Mucosa of gallbladder (tissue), 1 donor: ENCODE measurements around the gene PCSK9. TPM values are rescaled to one million over a fixed set of nuclear protein-coding genes. Genes with fewer than 3 reads are reported as not detected.
A peak's percentile ranks its signal among the peaks of the same experiment; 100 is the strongest.

Experiments used
- DNase-seq: peaks from one replicate; pipeline ENCODE4 v3.0.0-alpha.2; 2020; ENCODE audit warnings: low spot score
- total RNA-seq: library from RNA; stranded (reverse); gene quantifications from one replicate; pipeline ENCODE4 v1.2.1, GENCODE V29; 2021
- donor health status: DM: no; HTN: no; CAD: no.

The PCSK9 gene
- total RNA-seq: 10.2 TPM

DNA sequence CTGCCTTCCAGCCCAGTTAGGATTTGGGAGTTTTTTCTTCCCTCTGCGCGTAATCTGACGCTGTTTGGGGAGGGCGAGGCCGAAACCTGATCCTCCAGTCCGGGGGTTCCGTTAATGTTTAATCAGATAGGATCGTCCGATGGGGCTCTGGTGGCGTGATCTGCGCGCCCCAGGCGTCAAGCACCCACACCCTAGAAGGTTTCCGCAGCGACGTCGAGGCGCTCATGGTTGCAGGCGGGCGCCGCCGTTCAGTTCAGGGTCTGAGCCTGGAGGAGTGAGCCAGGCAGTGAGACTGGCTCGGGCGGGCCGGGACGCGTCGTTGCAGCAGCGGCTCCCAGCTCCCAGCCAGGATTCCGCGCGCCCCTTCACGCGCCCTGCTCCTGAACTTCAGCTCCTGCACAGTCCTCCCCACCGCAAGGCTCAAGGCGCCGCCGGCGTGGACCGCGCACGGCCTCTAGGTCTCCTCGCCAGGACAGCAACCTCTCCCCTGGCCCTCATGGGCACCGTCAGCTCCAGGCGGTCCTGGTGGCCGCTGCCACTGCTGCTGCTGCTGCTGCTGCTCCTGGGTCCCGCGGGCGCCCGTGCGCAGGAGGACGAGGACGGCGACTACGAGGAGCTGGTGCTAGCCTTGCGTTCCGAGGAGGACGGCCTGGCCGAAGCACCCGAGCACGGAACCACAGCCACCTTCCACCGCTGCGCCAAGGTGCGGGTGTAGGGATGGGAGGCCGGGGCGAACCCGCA, at the start of gene PCSK9:
TSS of gene PCSK9 (plus strand) at position 207 of the 741 bp plus-strand sequence. CDS start at position 497, 290 bp downstream.
- peak; percentile 25 for DNase-seq

DNA sequence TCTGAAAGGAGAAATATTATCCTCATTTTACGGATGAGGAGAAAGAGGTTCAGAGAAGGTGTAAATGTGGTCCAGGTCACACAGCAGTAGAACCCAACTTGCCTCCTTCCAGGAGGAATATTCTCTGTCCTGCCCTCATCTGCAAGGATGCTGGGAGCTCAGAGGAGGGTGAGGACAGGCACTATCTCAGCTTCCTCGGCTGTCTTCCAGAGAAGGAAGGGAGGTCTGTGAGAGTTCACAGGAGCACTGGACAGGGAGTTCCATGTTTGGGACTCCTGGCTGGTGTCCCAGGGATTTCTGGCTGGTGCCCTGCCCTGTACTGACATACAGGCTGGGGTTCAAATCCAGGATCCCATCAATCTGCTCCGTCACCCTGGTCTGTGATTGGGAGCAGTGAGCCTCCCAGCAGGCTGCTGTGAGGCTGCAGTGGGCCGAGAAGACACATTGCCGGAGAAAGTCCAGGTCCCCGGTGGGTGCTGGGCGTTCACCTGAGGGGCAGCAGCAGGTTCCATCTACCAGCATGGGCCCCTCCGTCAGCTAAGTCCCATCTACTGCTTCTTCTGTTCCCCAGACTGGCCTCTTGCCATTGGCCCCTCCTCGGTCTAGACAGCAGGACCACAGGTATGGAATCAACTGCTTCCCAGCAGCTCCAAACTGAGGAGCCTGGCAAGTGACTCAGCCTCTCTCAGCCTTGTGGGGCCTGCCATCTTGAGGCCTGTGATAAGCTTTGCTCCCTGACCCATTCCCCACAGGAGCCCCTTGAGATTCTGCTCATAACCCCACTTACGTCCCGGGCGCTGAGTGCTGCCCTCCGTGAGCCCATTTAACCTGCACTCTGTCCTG, 49.2 kb upstream of the PCSK9 start:
- DNase-seq: peak; percentile 32

DNA sequence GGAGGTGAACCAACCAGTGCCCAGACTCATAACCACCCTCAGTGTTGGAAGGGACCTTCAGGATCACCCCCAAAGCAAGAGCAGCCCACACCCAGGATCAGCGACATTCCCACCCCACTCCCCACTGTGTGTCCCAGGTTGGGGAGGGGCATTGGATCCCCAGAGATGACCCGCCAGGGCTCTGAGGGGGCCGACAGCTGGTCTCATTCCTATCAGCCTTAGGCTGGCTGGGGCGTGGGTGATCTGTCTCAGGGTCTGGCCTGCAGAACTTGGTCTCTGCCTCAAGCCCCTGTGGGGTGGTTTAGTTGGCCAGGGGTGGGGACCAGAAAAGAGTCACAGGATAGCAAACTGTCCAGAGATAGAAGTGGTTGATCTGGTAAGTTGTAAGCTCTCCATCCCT, 48.4 kb upstream of the PCSK9 start:
- DNase-seq: no peak

DNA sequence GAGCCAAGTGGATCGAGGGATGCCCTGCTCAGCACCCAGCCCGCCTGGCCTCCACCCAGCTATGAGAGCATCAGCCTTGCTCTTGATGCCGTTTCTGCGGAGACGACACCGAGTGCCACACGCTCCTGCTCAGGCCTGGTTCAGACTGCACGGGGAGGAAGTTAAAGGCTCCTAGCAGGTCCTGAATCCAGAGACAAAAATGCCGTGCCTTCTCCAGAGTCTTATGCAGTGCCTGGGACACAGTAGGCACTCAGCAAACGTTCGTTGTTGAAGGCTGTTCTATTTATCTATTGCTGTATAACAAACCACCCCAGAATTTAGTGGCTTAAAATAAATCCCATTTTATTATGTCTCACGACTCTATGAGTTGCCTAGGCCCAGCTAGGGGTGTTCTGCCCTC, 47.4 kb upstream of the PCSK9 start:
- DNase-seq: no peak

DNA sequence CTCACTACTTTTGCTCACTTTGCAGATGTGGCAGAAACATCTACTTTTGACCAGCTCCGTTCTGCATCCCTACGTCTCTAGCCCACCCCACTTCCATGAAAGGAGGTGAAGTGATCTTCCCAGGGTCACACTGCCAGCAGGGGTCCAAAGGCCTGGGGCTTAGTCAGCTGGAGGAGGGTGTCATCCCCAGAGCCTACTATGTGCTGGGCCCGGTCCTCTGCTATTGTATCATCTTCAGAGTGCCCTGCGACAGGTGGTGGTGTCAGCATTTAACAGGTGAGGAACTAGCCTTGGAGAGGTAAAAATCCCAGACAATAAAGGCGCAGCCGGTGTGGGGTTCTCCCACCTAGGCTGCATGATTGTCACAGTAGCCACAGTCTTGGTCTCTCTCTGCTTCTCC, 46.2 kb upstream of the PCSK9 start:
- DNase-seq: no peak

DNA sequence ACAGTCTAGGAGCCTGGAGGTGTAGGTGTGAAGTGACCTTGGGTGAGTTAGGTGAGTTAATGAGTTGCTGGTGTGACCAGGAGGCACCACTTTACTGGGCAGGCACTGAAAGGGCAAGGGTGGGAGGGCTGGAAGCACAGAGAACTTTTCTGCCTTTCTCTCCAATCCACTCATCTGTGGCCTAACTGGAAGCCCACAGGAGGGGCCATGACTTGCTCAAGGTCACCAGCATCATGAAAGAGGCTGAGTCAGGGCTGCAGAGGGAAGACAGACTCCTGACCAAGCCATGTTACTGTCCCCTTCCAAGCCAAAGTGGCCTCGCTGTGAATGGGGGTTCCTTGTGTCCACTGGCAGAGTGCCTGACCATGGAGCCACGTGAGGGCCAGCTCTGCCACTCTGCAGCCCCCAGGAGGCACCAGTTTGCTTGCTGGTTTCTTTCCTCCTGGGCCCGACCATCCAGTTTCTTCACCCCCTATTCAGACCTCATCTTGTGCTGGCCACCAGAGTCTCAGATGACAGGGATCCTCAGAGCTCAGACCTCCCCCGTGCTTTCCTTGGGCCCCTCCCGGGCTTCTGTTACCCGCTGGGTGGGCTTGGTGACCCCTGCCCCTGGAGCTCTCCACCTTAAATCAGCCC, 44.9 kb upstream of the PCSK9 start:
- DNase-seq: no peak

DNA sequence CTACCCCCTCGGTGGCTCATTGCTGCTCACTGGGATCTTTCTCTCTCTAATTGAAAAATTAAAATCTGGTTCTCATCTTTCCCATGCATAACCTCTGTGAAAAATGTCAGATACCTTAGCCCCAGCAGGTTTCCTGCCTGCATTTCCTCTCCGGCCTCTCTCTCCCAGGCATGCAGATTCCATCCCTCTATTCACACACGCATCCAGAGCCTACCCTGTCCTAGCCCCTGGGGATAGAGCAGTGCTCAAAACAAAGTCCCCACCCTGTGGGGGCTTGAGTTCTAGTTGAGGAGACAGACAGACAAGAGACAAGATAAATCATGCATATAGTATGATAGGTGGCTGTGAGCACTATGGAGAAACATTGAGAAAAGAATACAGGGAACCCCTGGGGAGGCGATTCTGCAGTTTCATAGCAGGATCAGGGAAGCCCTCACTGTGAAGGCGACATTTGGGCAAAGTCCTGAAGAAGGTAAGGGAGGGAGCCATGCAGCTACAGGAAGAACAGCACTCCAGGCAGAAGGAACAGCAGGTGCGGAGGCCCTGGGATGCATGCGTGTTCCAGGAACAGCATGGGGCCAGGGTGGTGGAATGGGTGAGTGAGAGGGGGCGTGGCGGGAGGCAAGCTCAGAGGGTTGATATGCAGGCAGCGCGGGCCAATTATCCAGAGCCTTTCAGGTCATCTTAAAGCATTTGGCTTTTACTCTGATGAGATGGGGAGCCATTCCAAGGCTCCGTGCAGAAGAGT, 44.2 kb upstream of the PCSK9 start:
- no peak for DNase-seq

DNA sequence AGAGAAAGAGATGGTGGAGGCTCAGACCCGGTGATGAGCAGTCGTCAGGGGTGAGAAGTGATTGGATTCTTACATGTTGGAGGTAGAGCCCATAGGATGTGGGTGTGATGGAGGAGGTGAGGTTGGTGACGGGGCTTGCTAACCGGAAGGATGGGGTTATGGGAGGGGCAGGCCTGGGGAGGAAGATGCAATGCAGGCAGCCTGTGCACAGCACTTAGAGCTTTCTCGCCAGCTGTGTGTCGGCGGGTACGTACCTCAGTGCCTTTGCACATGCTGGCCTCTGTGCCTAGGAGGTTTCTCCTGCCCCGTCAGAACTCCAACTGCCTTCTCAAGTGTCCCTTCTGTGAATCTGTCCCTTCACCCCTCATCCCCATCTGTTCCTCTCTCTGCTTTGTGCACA, 43.5 kb upstream of the PCSK9 start:
- no peak for DNase-seq

DNA sequence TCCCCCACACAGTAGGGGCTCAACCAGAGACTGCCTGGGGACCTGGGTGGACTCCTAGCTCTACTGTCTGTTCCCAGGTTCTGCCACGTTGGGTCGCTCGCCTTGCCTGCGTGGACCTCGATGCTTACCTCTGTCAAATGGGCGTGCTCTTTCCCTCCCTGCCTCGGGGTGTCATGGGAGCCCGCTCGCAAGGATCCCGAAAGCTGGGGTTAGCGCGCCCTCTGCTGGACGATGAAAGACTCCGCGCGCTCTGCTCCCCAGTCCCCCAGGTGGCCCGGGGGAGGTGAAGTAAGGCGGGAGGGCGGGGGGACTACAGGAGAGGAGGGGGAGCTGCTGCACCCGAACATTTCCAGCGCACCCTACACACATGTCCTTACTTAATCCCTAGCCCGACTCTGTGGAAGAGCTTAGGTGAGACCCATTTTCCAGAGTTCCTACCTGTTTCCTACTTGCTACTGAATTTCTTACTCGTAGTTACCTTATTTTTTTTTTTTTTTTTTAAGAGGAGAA, 42.9 kb upstream of the PCSK9 start:
- peak; percentile 67 for DNase-seq

DNA sequence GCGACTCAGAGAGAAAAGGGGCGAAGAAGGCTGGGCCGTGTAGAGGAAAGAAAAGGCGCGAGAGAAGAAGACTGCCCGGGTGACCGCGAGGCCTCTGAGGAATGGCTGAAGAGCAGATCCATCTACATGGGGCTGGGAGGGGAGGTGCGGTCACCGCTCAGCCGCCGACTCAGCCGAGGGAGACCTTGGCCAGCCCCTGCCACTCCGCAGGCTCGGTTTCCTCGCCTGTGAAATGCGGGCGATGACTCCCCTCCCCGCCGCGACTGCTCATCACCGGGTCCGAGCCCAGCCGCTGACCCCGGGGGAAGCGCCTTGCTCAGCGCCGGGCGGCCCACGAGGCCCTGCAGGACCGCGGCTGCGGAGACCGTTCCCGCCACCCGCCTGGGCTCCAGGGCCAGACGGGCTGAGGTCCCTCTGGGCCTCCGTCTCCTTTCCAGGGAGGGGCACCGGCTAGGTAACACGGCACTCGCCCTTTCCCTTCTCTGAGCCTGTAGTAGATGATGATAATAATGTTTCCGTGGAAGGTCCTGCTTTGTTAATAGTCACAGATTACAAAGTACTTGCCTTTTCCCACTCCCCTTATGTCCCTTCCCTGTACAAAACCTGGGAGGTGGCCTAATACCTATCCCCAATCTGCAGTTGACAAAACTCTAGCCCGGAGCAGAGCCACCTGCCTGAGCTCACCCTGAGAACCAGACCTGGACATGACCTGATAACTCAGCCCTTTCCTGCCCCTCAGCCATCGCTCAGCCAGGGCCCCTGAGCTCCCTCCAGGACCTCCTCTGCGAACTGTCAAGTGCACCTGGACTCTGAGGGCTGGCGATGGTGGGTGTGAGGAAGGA, 42.3 kb upstream of the PCSK9 start:
- DNase-seq: no peak

DNA sequence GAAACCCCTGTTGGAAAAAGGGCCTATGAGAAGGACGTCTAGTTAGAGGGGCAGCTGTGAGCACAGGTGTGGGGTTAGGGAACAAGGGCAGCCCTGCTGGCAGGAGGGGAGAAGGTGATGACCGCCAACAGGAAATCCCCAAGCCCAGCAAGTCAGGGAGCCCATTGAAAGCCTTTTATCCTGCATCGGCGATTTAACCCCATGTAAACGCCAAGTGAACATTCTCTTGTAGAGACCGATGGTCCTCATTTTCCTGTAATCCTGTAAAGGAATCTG, 41.7 kb upstream of the PCSK9 start:
- DNase-seq: no peak

DNA sequence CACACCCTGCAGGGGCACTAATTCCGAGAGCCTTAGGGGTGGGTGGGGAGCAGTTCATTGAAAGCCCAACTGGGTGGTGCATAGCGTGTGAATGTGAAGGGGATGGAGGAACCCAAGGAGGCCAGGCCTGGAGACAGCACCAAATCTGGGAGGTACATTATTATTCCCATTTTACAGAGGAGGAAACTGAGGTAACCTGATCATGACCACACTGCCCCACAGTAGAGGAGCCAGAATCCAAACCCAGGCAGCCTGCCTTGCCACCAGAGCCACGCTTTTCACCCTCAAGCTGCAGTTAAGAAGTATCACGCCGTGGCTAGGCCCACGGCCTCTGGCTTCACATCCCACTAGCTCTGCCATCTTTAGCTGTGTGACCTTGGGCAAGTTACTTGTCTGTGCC, 41.2 kb upstream of the PCSK9 start:
- no peak for DNase-seq

DNA sequence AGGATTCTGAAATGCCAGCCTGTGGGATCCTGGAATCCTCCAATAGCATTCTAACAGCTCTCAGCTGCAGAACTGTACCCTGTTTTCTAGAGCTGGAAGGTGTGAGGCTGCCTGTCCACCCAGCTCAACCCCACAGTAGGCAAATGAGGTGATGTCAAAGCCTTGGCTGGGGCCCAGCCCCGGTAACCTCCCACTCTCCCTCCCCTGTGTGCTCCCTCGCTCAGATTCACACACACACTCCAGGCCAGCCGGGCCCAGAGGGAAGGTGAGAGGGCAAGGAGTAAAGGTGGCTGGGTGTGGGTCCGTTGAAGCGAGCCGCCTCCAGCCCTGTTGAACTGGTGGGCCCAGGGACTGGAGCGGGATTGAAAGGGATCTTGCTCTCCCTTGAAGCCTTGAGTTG, 40.7 kb upstream of the PCSK9 start, which contains the start of gene BSND:
TSS of gene BSND (plus strand) at position 257 of the 400 bp plus-strand sequence. CDS start 254 bp downstream, outside the sequence.
- DNase-seq: no peak

DNA sequence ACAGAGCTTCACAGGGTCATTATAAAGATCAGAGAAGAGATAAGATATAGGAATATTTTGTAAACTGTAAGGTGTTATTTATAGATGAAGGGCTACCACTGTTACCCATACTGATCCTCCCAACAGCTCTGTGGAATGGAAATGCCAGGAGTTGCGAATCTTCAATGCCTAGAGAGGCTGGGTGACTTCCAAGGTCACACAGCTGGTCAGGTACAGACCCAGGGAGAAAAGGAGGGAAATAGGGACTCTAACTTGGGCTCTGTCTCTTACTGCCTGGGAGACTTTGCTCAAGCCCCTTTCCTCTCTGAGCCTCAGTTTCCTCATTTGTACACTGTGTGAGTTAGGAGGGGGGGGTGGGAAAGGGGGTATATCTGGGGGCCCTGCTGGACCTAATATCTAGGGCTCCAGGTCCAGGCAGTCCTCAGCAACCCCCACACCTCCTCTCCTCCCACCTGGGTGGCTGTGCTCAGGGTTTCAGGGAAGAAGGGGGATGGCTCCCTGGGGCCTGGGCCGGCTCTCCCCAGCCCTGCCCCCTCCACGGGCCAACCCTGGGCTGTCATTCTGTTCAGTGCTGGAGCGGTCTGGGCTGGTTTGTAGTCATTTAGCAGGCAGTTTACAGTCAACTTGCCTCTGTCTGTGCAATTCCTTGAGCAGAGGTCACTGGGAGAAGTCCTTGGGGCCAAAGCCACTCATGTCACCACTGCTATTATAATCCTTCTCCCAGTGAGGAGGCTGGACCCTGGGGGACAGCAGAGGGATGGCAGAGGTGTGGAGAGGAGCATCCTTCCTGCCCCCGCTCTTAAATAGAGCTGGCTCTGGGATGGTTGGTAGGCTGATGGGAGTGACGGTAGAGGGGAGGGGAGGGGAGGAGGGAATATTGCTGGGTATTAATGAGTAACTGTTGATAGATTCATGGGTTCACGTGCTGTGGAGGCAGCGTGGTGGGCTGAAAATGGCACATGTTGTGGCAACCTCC, 39.0 kb upstream of the PCSK9 start:
- DNase-seq: no peak

DNA sequence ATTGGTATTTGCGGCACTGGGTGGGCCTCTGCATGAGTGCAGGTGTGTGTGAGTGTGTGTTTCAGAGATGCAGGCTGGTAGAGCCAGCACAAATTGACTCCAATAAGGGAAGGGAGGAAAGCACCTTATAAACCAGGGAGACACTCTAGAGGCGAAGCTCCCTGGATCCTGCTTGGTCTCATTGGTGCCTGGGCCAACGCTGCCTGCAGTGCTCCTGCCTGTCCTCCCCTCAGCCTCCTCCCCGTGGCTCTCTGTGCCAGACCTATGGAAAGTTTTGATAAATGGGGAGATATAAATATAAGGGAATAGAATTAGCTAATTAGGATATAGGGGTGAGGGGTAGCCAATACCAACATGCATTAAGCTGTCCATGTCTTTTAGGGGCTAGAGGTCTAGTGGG, 38.0 kb upstream of the PCSK9 start:
- DNase-seq: no peak

DNA sequence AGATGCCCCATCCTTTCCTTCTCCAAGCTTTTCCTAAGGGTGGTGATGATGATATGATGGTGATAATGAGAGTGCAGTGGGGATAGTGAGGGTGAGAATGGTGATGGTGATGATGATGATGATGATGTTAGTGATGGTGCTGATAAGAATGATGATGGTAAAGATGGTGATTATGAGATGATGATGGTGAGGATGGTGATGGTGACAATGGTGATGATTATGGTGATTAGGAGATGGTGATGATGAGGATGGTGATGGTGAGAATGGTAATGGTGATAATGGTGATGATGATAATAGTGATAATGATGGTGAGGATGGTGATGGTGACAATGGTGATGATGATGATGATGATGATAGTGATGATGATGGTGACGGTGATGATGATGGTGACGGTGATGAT, 36.7 kb upstream of the PCSK9 start:
- no peak for DNase-seq

DNA sequence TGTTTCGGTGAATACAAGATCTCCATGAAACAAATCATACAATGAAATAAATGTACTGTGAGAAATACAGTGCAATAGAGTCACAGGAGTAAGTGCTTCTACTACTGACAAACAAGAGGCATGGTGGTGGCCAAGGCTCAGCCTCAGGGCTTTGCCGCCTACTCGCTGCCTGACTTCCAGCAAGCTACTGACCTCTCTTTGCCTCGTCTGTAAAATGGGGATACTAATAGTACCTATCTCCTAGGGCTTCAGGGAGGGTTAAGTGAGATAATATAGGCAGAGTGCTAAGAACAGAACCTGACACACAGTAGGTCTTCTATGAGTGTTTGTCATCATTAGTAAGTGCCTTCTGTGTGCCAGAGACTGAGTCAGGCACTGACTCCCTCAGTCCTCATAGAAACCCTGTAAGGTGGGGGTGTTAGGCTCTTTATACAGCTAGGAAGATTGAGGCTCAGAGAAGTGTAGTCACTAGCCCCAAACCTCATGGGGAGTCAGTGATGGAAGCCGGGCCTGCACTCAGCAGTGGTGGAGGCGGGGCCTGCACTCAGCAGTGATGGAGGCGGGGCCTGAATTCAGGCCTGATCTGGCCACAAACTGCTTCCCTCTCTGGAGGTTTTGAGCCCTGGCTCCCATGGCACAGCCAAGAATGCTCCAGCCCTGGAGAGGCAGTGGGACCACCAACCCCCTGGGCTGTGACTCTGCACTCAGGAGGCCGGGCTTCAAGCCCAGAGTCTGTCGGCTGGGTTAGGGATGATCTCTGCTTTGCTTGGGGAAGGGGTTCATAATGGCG, 33.8 kb upstream of the PCSK9 start:
- no peak for DNase-seq

DNA sequence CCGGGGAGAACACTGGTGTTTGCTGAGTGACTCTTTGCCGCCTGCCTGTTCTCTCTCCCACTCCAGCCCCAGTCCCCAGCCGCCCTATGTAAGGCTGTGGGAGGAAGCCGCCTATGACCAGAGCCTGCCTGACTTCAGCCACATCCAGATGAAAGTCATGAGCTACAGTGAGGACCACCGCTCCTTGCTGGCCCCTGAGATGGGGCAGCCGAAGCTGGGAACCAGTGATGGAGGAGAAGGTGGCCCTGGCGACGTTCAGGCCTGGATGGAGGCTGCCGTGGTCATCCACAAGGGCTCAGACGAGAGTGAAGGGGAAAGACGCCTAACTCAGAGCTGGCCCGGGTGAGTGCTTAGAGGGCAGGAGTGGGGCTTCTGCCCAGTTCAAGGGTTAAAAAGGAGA, 32.4 kb upstream of the PCSK9 start:
- no peak for DNase-seq

DNA sequence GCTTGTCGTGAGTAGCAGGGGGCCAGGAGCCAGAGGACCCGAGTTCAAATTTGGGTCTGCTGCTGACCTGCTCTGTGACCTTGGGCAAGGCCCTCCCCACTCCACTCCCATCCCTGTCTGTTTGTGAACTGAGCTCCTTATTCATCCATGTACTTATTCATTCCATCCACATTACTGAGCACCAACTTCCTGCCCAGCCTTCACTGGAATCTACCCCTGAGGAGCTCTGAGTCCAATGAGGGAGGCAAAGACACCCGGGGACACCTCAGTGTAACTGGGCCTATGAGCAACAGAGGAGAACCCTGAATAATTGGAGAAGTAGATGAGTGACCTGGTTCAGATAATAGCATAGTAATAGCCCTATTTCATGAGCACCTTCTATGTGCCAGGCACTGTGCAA, 31.7 kb upstream of the PCSK9 start:
- DNase-seq: no peak
